GM21360 (cell line): ENCODE results near the gene PDE8A.
A peak's percentile ranks its signal among the peaks of the same experiment; 100 is the strongest.

ENCODE experiments used
- ATAC-seq: cut with Tn5 transposase; IDR thresholded peaks from one replicate; pipeline ENCODE4 v1.9.1; 2021; ENCODE audit warnings: mild to moderate bottlenecking, moderate library complexity; ENCODE audit not compliant: unreplicated experiment

PDE8A gene, protein sequence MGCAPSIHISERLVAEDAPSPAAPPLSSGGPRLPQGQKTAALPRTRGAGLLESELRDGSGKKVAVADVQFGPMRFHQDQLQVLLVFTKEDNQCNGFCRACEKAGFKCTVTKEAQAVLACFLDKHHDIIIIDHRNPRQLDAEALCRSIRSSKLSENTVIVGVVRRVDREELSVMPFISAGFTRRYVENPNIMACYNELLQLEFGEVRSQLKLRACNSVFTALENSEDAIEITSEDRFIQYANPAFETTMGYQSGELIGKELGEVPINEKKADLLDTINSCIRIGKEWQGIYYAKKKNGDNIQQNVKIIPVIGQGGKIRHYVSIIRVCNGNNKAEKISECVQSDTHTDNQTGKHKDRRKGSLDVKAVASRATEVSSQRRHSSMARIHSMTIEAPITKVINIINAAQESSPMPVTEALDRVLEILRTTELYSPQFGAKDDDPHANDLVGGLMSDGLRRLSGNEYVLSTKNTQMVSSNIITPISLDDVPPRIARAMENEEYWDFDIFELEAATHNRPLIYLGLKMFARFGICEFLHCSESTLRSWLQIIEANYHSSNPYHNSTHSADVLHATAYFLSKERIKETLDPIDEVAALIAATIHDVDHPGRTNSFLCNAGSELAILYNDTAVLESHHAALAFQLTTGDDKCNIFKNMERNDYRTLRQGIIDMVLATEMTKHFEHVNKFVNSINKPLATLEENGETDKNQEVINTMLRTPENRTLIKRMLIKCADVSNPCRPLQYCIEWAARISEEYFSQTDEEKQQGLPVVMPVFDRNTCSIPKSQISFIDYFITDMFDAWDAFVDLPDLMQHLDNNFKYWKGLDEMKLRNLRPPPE

GRCh38 chr15:84981711-84982300 lies at the start of gene PDE8A:
TSS of gene PDE8A (plus strand) at chr15:84981856. CDS start at chr15:84982163, 307 bp downstream.
- peak; percentile 17 for ATAC-seq

DNA sequence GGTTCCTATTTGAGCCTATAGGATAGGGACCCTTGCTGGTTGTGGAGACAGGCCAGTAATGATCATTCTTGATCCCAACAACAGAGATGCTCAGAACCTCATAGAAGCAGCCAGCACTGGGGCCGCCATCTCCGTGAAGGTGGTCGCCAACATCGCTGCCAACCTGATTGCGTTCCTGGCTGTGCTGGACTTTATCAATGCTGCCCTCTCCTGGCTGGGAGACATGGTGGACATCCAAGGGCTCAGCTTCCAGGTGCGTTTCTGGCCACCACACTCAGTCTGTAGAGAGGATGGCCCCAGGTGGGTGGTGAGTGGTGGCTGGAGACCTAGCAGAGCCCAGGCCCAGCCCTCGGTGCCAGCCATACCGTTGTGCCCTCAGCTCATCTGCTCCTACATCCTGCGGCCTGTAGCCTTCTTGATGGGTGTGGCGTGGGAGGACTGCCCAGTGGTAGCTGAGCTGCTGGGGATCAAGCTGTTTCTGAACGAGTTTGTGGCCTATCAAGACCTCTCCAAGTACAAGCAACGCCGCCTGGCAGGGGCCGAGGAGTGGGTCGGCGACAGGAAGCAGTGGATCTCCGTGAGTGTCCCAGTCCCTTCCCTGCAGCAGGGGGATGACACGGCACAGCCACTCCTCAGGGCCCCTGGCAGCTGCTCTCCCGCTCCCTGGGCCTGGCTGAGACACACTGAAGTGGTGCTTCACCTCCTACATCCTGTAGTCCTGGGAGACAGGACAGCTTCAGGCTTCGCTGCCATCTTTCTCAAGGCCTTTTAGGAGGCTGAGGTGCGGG lies 46.5 kb upstream of the PDE8A start:
- no peak for ATAC-seq

DNA sequence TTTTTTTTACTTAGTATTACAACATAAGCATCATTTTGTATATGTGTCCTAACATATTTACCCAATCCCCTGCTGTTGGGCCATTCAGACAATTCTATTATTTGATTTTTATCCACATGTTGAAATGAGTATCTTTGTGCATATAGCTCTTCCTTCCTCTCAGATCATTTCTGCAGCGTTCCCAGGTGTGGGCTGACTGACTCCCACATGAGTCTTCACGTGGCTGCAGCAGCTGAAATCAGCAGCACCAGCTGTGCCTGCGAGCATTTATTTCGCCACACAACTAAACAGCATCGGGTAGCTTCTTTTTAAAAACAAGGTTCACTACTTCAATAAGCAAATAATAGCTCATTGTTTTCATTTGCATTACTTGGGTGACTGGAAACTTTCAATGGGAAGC lies 44.5 kb upstream of the PDE8A start:
- ATAC-seq: no peak

- no peak for ATAC-seq
Observed at GRCh38 chr15:84938726-84939125, 42.9 kb upstream of the PDE8A start.

DNA sequence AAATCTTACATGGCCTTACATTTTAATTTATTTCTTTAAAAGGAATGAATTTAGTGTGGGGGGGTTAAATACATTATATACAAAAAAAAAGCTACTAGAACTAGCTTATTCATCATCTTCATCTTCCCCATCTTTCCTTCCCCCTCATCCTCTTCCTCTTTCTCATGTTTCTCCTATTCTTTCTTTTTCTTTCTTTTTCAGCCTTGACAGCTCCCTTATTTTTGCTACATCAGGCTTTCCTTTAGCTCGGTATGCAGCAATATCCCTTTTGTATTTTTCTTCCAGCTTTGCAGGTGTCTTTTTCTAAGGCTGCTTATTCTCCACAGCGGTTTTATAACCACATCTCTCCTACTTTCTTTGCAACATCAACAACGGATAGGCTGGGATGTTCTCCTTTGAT lies 41.3 kb upstream of the PDE8A start:
- ATAC-seq: no peak

DNA sequence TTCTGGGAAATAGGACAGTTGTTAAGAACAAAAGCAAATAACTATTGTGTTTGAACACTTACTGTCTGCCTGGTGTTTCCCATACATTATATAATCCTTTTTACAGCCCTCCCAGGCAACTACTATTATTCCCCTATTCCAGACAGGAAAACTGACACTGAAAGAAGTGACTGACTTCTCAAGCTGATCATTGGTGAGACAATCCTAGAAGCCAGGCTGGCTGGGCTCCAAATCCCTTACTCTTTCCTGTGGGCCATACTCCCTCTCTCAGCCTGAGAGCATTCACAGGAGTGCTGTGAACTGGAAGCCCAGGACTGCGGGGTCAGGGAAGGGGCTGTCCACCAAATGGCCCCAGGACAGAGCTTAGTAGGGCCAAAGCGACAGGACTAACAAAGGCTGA lies 39.2 kb upstream of the PDE8A start:
- ATAC-seq: no peak

DNA sequence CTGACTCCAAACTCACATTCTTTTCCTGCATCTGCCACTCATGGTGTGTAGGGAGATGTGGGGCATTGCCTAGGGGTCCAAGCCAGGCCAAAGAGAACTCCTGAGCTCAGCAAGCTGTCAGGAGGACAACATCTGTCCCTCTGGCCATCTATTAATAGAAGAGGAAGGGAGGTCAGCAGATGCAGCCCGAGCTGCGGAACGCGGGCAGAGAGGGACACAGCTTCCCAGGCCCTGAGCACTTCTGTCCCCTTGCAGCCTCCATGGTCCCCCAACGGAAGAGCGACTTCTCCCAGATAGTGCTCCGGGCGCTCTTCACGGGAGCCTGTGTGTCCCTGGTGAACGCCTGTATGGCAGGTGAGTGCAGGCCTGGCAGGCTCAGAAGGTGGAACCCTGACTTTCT lies 37.3 kb upstream of the PDE8A start:
- no peak for ATAC-seq

- no peak for ATAC-seq
Observed at GRCh38 chr15:84944861-84945260, 36.8 kb upstream of the PDE8A start.

DNA sequence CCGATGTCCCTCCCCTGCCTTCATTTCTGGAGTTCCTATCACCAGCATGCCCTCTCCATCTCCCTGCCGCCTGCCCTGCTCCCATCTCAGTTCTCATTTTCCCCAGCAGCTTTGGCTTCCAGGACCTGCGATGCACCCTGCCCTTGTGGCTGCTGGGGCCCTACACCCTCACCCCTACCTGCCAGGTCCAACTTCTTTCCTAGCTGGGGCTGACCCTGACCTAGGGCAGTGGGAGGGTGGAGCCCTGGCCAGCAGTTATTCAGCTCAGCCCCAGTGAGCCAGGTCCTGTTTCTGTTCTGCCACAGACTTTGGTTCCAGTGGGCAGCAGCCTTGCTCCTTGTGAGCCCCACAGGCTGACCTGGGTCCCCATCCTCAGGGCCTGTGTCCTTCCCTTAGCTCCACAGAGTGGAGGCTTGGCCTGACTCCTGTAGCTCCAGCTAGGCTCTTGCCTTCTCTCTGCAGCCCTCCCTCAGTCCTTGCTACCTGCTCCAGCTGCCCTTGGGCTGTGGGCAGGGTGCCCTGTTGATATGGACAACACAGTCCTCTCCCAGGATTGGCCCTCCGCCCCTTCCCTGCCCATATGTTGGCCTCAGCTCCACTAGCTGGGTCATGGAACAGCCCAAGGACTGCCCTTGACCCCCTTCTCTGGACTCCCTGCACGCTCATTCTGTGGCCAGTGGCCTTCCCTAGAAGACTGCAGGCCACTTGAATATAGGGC lies 34.7 kb upstream of the PDE8A start:
- ATAC-seq: no peak

DNA sequence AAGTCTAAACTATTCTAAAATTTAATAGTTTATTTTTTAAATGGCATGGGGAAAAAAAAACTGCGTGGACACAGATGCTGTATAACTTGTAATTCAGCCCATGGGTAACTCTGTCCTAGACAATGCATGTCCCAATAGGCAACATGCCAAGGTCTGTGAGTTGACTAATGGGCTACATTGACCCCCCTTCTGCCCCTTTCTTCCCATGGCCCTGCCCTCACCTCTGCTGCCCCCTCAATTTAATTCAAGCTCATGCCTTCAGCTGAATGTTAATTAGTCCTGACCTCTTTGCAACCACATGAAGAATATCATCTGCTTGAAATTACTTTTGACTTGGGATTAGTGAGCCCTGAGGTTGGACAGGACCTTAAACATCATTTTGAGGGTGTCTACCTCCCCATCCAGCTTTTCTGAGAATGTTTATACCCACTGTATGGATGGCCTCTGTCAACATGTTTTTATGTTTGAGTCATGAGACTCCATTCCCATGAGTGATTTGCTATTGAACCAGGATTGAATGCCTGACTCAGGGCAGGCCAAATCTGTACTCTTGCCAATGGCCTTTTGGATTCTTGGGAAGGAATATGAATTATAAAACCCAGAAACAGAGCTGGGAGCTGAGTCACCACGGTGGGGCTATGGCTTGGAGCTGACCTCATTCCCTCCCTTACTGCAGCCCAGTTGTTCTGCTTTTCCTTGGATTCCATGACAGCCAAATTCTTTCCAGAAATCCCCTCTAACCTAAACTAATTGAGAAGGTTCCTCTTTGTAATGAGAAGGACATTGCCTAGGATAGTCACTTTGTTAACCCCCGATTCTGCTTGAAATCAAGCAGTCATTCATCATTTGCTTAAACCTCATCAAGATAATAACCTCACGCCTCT lies 33.5 kb upstream of the PDE8A start:
- no peak for ATAC-seq

- no peak for ATAC-seq
Observed at GRCh38 chr15:84949043-84949442, 32.6 kb upstream of the PDE8A start.

- ATAC-seq: no peak
Observed at GRCh38 chr15:84949845-84950569, 31.6 kb upstream of the PDE8A start.

- no peak for ATAC-seq
Observed at GRCh38 chr15:84950570-84951111, 31.0 kb upstream of the PDE8A start.

- ATAC-seq: no peak
Observed at GRCh38 chr15:84951736-84952135, 29.9 kb upstream of the PDE8A start.

GRCh38 chr15:84953136-84953535 lies 28.5 kb upstream of the PDE8A start:
- no peak for ATAC-seq

- no peak for ATAC-seq
Observed at GRCh38 chr15:84953726-84954125, 27.9 kb upstream of the PDE8A start.

GRCh38 chr15:84955089-84955848 lies 26.4 kb upstream of the PDE8A start:
- no peak for ATAC-seq

DNA sequence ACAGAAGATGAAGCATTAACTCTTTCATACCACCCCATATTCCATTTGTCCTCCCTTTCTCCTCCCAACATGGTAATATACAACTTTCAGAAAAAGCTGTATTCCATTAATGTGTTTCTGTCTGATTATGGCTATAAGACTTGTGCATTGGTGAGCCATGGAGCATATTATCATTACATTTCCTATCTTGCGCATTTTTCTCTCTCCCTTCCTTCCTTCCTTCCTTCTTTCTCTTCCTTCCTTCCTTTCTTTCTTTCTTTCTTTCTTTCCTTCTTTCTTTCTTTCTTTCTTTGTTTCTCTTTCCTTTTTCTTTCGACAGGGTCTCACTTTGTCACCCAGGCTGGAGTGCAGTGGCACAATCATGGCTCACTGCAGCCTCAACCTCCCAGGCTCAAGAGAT lies 25.5 kb upstream of the PDE8A start:
- no peak for ATAC-seq
